Measurements from ENCODE around the gene SURF2. TPM values are rescaled to one million over a fixed set of nuclear protein-coding genes. Genes with fewer than 3 reads are reported as not detected.

SURF2 gene
- total and polyA plus RNA-seq, 4 donors = 11.7 to 50.1 (median 27.2) TPM

- Histone ChIP-seq H3K27ac (ENCODE audit: low read depth in 1 of 2, low read length in 1 of 2) (peak overlapping the region in 1 of 2 donors; percentile 41), H3K27me3 (ENCODE audit: control insufficient read depth in 3 of 3, insufficient read depth in 3 of 3, low read length in 2 of 3) (no peaks in the 10 kb centered on the region), H3K9me3 (ENCODE audit: control insufficient read depth in 4 of 4, insufficient read depth in 3 of 4, low read length in 3 of 4) (no peaks in the 10 kb centered on the region), H3K36me3 (ENCODE audit: control insufficient read depth in 4 of 4, insufficient read depth in 4 of 4, low read length in 4 of 4) (peaks cover 2 to 44% (median 34%) of the 10 kb centered on the region in 4 donors), H3K4me3 (no peak overlapping the region), H3K9ac (ENCODE audit: insufficient read depth in 1 of 2, low read length in 2 of 2) (no peak overlapping the region), H3K4me1 (ENCODE audit: control insufficient read depth in 5 of 5, insufficient read depth in 5 of 5, low read length in 5 of 5) (peaks cover 6 to 25% (median 20%) of the 10 kb centered on the region in 5 donors)
- DNase-seq (peak in 1 of 3 donors; percentile 44), ATAC-seq (ENCODE audit: insufficient read depth, low FRiP score) (no peak)
- WGBS, 2 donors = 69 to 81% methylated on average over 7 of the region's 7 CpGs
- no peak for TF ChIP-seq CTCF (IDR thresholded peaks at IDR 0.05; ENCODE audit: control extremely low read depth, extremely low read depth)
These were observed 13.6 kb downstream of the SURF2 start for GRCh38 chr9:133369933-133370332.

- Histone ChIP-seq H3K4me3 (no peak overlapping the region), H3K9me3 (ENCODE audit: control insufficient read depth in 4 of 4, insufficient read depth in 3 of 4, low read length in 3 of 4) (no peaks in the 10 kb centered on the region), H3K27ac (ENCODE audit: low read depth in 1 of 2, low read length in 1 of 2) (peak overlapping the region in 1 of 2 donors; percentile 32), H3K36me3 (ENCODE audit: control insufficient read depth in 4 of 4, insufficient read depth in 4 of 4, low read length in 4 of 4) (peaks cover 2 to 37% (median 29%) of the 10 kb centered on the region in 4 donors), H3K4me1 (ENCODE audit: control insufficient read depth in 5 of 5, insufficient read depth in 5 of 5, low read length in 5 of 5) (peaks cover 6 to 25% (median 12%) of the 10 kb centered on the region in 5 donors), H3K27me3 (ENCODE audit: control insufficient read depth in 3 of 3, insufficient read depth in 3 of 3, low read length in 2 of 3) (no peaks in the 10 kb centered on the region), H3K9ac (ENCODE audit: insufficient read depth in 1 of 2, low read length in 2 of 2) (no peak overlapping the region)
- ATAC-seq (ENCODE audit: insufficient read depth, low FRiP score) = no peak
- no peak for DNase-seq
- TF ChIP-seq CTCF (IDR thresholded peaks at IDR 0.05; ENCODE audit: control extremely low read depth, extremely low read depth) = no peak
- 61 to 64% methylated on average over 9 of the region's 9 CpGs for WGBS, 2 donors
These were observed 14.3 kb downstream of the SURF2 start for GRCh38 chr9:133370685-133371084.

GRCh38 chr9:133371261-133371711 is 14.9 kb downstream of the SURF2 start:
- no peak for ATAC-seq (ENCODE audit: insufficient read depth, low FRiP score)
- Histone ChIP-seq H3K4me3 (no peak overlapping the region), H3K27me3 (ENCODE audit: control insufficient read depth in 3 of 3, insufficient read depth in 3 of 3, low read length in 2 of 3) (no peaks in the 10 kb centered on the region), H3K27ac (ENCODE audit: low read depth in 1 of 2, low read length in 1 of 2) (peak overlapping the region in 1 of 2 donors; percentile 32), H3K9ac (ENCODE audit: insufficient read depth in 1 of 2, low read length in 2 of 2) (no peak overlapping the region), H3K9me3 (ENCODE audit: control insufficient read depth in 4 of 4, insufficient read depth in 3 of 4, low read length in 3 of 4) (no peaks in the 10 kb centered on the region), H3K4me1 (ENCODE audit: control insufficient read depth in 5 of 5, insufficient read depth in 5 of 5, low read length in 5 of 5) (peaks cover 6 to 25% (median 12%) of the 10 kb centered on the region in 5 donors), H3K36me3 (ENCODE audit: control insufficient read depth in 4 of 4, insufficient read depth in 4 of 4, low read length in 4 of 4) (peaks cover 0 to 32% (median 23%) of the 10 kb centered on the region in 4 donors)
- WGBS, 2 donors = 51 to 58% methylated on average over 12 of the region's 12 CpGs
- no peak for TF ChIP-seq CTCF (IDR thresholded peaks at IDR 0.05; ENCODE audit: control extremely low read depth, extremely low read depth)
- no peak for DNase-seq

GRCh38 chr9:133372144-133372543 is 15.8 kb downstream of the SURF2 start:
- Histone ChIP-seq H3K4me1 (ENCODE audit: control insufficient read depth in 5 of 5, insufficient read depth in 5 of 5, low read length in 5 of 5) (peaks cover 6 to 30% (median 12%) of the 10 kb centered on the region in 5 donors), H3K27me3 (ENCODE audit: control insufficient read depth in 3 of 3, insufficient read depth in 3 of 3, low read length in 2 of 3) (no peaks in the 10 kb centered on the region), H3K4me3 (no peak overlapping the region), H3K27ac (ENCODE audit: low read depth in 1 of 2, low read length in 1 of 2) (no peak overlapping the region), H3K36me3 (ENCODE audit: control insufficient read depth in 4 of 4, insufficient read depth in 4 of 4, low read length in 4 of 4) (peaks cover 0 to 23% (median 16%) of the 10 kb centered on the region in 4 donors), H3K9me3 (ENCODE audit: control insufficient read depth in 4 of 4, insufficient read depth in 3 of 4, low read length in 3 of 4) (no peaks in the 10 kb centered on the region), H3K9ac (ENCODE audit: insufficient read depth in 1 of 2, low read length in 2 of 2) (peak overlapping the region in 1 of 2 donors; percentile 17)
- no peak for TF ChIP-seq CTCF (IDR thresholded peaks at IDR 0.05; ENCODE audit: control extremely low read depth, extremely low read depth)
- ATAC-seq (ENCODE audit: insufficient read depth, low FRiP score) (no peak), DNase-seq (no peak)
- 76 to 89% methylated on average over 7 of the region's 7 CpGs for WGBS, 2 donors

Data from lung (tissue), 12 donors.